ENCODE results near the gene FBXL5. TPM values are rescaled to one million over a fixed set of nuclear protein-coding genes. Genes with fewer than 3 reads are reported as not detected.

FBXL5 gene
- total and polyA plus RNA-seq, 9 of the 15 experiments (the other 6 are each of a cell fraction or from before 2014, with no cell fraction given) = 6.0 to 35.2 (median 22.1) TPM

- no peak for TF ChIP-seq RAD51 (IDR thresholded peaks at IDR 0.05; ENCODE audit: borderline replicate concordance, low read depth)
- TF ChIP-seq HIVEP1 (CRISPR knock-in tag; IDR thresholded peaks at IDR 0.05) = no peak
- no peak for TF ChIP-seq ZNF444 (CRISPR knock-in tag; IDR thresholded peaks at IDR 0.05)
- no peak for TF ChIP-seq ZNF79 (CRISPR knock-in tag; IDR thresholded peaks at IDR 0.05; ENCODE audit: low read depth)
- TF ChIP-seq, protein P1, sequence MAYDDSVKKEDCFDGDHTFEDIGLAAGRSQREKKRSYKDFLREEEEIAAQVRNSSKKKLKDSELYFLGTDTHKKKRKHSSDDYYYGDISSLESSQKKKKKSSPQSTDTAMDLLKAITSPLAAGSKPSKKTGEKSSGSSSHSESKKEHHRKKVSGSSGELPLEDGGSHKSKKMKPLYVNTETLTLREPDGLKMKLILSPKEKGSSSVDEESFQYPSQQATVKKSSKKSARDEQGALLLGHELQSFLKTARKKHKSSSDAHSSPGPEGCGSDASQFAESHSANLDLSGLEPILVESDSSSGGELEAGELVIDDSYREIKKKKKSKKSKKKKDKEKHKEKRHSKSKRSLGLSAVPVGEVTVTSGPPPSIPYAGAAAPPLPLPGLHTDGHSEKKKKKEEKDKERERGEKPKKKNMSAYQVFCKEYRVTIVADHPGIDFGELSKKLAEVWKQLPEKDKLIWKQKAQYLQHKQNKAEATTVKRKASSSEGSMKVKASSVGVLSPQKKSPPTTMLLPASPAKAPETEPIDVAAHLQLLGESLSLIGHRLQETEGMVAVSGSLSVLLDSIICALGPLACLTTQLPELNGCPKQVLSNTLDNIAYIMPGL (CRISPR knock-in tag; IDR thresholded peaks at IDR 0.05) = no peak; the same call in 1 of the 2 replicates
- TF ChIP-seq CREB1 (IDR thresholded peaks at IDR 0.05) = no peak; the same call in 1 of the 2 replicates
- TF ChIP-seq CREB1 (CRISPR knock-in tag; IDR thresholded peaks at IDR 0.05) = peak; percentile 55; the same call in 1 of the 2 replicates
- TF ChIP-seq POU5F1 (IDR thresholded peaks at IDR 0.05; ENCODE audit: borderline replicate concordance, low read depth, low read length, partially characterized antibody) = peak; percentile 34
- TF ChIP-seq SIN3A (IDR thresholded peaks at IDR 0.05; ENCODE audit: borderline replicate concordance in 2 of 2, control insufficient read depth in 1 of 2, low read depth in 2 of 2, low read length in 2 of 2) = peak; percentile 90 to 92; a peak in 2 of 4 replicates
- TF ChIP-seq EZH2 (IDR thresholded peaks at IDR 0.05; ENCODE audit: borderline replicate concordance, low read depth, low read length) = no peak
- 0 out of 2 replicates have a peak, but pooled peaks have one; percentile 62 for TF ChIP-seq ZNF165 (CRISPR knock-in tag; IDR thresholded peaks at IDR 0.05; ENCODE audit: borderline replicate concordance)
- TF ChIP-seq FOXJ2 (tag; IDR thresholded peaks at IDR 0.05) = 0 out of 2 replicates have a peak, but pooled peaks have one; percentile 5
- TF ChIP-seq ZNF583 (CRISPR knock-in tag; IDR thresholded peaks at IDR 0.05) = 0 out of 2 replicates have a peak, but pooled peaks have one; percentile 26
- TF ChIP-seq CHCHD3 (CRISPR knock-in tag; IDR thresholded peaks at IDR 0.05) = no peak
- no peak for TF ChIP-seq MAFG (tag; conservative IDR thresholded peaks at IDR 0.05)
- peak; percentile 66 for TF ChIP-seq TAF7 (tag; IDR thresholded peaks at IDR 0.05)
- TF ChIP-seq MEIS2 (IDR thresholded peaks at IDR 0.05; ENCODE audit: partially characterized antibody) = peak; percentile 90
- TF ChIP-seq TEAD4 (IDR thresholded peaks at IDR 0.05; ENCODE audit: low read length) = no peak; the same call in none of the 2 replicates
- 0 out of 2 replicates have a peak, but pooled peaks have one; percentile 65 for TF ChIP-seq TEAD4 (CRISPR knock-in tag; IDR thresholded peaks at IDR 0.05; ENCODE audit: borderline replicate concordance)
- TF ChIP-seq, protein P2, sequence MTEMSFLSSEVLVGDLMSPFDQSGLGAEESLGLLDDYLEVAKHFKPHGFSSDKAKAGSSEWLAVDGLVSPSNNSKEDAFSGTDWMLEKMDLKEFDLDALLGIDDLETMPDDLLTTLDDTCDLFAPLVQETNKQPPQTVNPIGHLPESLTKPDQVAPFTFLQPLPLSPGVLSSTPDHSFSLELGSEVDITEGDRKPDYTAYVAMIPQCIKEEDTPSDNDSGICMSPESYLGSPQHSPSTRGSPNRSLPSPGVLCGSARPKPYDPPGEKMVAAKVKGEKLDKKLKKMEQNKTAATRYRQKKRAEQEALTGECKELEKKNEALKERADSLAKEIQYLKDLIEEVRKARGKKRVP (CRISPR knock-in tag; IDR thresholded peaks at IDR 0.05) = no peak
- no peak for TF ChIP-seq SREBF1 (IDR thresholded peaks at IDR 0.05; ENCODE audit: borderline replicate concordance, low read depth, low read length)
- TF ChIP-seq HNRNPUL1 (IDR thresholded peaks at IDR 0.05; ENCODE audit: low read length) = no peak
- TF ChIP-seq, protein P3, sequence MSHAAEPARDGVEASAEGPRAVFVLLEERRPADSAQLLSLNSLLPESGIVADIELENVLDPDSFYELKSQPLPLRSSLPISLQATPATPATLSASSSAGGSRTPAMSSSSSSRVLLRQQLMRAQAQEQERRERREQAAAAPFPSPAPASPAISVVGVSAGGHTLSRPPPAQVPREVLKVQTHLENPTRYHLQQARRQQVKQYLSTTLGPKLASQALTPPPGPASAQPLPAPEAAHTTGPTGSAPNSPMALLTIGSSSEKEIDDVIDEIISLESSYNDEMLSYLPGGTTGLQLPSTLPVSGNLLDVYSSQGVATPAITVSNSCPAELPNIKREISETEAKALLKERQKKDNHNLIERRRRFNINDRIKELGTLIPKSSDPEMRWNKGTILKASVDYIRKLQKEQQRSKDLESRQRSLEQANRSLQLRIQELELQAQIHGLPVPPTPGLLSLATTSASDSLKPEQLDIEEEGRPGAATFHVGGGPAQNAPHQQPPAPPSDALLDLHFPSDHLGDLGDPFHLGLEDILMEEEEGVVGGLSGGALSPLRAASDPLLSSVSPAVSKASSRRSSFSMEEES (CRISPR knock-in tag; IDR thresholded peaks at IDR 0.05) = no peak
- TF ChIP-seq TCFL5 (CRISPR knock-in tag; conservative IDR thresholded peaks at IDR 0.05) = no peak
These were observed 26.4 kb upstream of the FBXL5 start, which contains the start of gene FAM200B (continued) for GRCh38 chr4:15681372-15682241.
